ENCODE data around the gene KPNB1.
"Not testable (repeated sequence)": the region's sequence is repeated elsewhere in the genome, so short reads cannot be mapped to it uniquely, and the experiment has no call there.

Gene KPNB1

DNA sequence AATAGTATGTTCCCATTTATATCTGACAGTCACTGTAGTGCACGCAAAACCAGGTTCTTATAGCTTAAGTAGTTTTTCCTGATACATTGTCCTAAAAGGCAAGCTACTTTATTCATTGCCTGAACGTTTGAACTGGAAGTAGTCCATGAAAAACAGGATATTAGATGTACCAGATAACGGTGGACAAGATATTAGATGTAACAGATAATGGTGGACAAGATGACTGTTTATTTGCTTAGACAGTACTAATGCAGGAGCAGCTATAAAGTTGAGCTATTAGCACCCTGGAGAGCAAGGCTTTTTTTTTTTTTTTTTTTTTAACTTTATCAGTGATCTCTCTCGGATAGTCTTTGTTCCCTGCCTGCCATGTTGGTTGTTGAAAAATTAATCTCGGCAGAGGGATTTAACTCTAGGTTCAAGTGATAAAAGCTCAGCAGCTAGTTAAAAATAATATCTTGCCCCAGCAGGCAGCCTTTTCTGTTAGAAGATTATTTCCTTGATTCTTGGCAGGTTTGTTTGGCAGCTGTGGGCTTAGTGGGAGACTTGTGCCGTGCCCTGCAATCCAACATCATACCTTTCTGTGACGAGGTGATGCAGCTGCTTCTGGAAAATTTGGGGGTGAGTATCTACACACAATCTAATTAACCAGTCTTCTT, 26.9 kb downstream of the KPNB1 start:
- no peak for DNase-seq (ENCODE audit: low read depth in 1 of 2, low spot score in 1 of 2)

DNA sequence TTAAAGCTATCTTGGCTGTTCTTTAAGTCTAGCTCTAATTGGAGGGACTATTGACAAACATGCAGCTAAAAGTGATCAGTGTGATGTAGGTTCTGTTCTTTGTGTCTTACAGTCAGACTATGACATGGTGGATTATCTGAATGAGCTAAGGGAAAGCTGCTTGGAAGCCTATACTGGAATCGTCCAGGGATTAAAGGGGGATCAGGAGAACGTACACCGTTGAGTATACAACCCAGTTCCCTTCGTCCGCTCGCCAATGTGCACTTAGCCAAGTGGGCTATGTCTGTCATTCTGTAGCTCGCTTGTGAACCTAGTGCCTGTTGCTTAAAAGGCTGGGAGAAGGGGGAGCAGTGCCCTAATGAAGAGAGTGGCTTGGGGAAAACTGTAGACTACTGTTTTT, 28.5 kb downstream of the KPNB1 start:
- DNase-seq (ENCODE audit: low read depth in 1 of 2, low spot score in 1 of 2) = no peak

DNA sequence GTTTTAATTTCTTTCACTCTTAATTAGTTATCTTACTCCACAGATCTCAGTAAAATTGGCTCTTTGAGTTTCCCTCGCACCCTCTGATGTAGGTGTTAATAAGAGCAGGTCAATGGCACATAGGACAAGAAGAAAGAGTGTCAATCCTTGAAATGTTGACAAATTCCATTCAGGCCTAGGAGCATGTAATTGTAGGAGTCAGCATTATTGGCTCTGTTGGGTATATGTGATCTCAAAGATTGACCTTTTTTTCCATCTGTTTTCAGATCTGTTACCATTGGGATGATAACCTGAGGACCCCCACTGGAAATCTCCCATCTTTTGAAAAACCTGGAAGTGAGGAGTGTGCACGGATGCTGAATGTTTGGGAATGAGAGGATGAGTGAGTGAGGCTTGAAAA, 32.4 kb downstream of the KPNB1 start:
- DNase-seq (ENCODE audit: low read depth in 1 of 2, low spot score in 1 of 2) = no peak

DNA sequence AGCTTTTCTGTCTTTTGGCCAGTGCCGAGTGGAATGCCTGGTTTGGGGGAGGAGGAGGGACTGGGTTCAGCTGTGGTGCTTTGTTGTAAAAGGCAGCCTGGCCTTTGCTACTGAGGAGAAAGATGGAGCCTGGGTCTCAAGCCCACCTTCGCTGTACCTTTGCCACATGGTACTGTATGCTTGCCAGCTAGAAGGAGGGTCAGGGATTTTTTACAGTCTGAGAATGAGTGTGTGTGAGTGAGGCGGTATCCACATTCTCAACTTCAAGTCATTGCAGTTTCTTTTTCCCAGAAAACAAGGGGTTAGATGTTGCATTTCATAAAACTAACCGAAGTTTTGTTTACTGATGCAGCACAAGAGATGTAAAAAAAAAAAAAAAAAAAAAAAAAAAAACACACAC, 33.0 kb downstream of the KPNB1 start:
- DNase-seq (ENCODE audit: low read depth in 1 of 2, low spot score in 1 of 2) = not testable (repeated sequence)

DNA sequence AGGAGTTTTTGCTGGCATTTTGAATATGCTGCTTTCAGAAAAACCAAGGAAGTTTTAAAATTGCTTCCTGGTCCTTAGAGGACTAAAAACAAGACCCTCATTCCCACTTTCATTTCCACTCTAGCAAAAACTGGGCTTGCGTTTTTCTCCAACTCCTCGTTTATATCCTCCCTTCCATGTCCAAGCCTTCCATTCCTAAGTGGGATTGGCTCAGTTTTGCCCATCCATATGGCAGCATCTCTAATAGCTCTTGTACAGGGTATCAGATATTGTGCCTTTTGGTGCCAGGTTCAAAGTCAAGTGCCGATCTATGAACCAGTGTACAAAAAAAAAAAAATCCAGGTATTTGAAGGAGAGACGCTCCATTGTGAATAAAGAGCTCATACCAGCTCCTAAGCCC, 34.3 kb downstream of the KPNB1 start:
- DNase-seq (ENCODE audit: low read depth in 1 of 2, low spot score in 1 of 2) = no peak

DNA sequence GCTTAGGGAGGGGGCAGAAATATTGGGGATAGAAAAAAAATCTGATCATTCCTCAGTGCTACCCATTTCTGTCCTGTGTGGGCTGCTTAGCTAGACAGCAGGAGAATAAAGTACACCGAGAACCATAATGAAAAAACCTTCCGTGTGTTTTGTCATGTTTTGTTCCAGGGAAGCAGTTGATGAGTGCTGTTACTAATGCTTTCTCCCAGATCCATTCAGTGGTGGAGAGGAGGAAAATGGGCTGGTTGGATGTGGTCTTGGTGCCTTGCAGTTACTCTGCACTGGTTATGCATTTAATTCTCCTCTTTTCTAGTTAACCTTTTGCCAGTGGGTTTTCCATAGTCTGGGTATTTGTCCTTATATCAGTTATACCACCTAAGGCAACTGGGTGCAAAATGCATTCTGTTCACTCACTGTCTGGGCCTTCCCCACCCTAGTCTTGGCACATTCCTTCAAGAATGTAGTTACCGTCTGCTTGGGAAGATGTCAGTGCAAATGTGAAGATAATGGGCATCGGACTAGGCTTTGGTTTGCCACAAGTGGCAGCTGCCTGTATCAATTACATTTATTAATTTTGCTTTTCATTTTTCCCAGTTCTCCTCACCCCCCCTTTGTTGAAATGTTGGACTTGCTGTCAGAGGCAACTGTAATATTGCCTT, 34.9 kb downstream of the KPNB1 start:
- DNase-seq (ENCODE audit: low read depth in 1 of 2, low spot score in 1 of 2) = no peak

DNA sequence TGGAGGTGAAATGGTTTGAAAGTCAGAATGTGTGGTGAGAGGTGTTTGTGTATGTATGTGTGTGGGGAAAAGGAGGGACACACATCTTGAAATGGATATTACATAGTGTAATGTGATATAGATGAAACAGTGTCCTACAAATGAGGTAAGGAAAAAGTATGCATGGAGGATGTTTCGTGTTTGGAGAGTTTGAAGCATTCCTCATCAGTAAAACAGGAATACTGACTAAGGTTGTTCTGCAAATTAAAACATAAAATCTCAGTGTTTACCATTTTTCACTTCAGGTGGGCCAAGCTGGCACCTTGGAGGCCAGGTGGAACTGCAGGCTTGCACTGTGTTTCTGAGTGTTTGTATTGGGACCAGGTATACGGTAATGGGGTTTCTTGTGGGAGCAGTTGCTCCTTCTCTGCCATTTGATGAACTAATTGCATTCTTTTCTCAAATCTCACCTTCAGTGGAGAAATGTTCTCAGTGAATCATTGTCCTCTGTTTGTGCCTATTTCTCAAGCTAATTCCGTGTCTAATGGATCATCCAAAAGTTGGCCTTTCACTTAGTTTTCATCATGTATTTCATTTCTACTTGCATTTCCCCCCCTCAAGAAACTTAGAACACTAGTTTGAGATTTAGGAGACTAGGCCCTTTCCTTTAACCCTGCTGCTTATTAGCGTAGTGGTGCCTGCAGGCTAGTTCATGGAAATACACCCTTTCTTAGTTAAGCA, 36.0 kb downstream of the KPNB1 start:
- no peak for DNase-seq (ENCODE audit: low read depth in 1 of 2, low spot score in 1 of 2)

DNA sequence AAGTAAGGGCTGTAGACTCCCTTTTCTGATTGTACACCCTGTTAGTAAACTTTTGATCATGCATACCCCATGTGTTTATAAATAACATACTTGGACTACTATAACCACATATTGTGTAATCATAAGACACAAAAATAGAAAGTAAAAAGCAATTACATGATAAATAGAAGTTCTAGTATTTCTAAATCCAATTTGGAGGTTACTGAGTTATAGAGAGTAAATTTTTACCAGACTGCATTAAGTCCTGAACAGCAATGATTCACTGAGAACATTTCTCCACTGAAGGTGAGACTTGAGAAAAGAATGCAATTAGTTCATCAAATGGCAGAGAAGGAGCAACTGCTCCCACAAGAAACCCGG, 36.5 kb downstream of the KPNB1 start:
- no peak for DNase-seq (ENCODE audit: low read depth in 1 of 2, low spot score in 1 of 2)

DNA sequence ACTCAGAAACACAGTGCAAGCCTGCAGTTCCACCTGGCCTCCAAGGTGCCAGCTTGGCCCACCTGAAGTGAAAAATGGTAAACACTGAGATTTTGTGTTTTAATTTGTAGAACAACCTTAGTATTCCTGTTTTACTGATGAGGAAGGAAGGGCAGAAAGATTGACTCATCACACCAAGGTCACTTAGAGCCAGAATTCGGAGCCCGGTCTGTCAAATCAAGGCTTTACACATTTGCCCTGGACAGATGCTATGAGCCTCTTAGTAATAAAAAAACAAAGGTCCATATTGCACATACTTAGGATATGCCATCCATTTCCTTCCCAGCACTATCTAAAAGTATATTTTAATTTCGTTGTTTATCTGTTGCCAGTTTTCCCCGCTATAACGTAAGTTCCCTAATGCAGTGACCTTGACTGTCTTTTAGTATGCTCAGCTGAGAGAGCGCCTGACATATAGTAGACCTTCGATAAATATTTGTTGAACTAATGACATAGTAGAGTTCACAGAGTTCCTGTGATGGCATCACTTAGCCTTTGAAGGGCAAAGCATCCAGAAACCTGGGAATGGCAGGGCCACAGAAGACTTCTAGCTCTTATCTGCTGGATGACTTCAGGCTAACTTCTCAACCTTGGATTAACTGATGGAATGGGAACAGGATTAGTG, 37.1 kb downstream of the KPNB1 start:
- DNase-seq (ENCODE audit: low read depth in 1 of 2, low spot score in 1 of 2) = no peak

DNA sequence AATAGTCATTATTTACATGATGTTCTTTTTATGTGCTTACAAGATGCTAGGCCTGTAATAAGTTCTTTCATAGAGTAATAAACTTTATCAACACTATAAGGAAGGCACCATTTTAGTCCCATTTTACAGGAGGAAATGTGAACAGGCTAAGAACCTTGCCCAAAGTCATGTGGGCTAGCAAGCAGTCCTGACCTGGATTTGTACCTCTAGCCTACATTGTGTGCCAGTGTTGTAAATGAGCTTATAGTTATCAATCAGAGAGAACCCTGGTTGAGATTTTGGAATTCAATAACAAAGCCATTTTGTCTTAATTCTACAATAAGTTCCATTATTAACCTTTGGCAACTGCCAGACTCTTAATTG, 37.6 kb downstream of the KPNB1 start:
- DNase-seq (ENCODE audit: low read depth in 1 of 2, low spot score in 1 of 2) = no peak

DNA sequence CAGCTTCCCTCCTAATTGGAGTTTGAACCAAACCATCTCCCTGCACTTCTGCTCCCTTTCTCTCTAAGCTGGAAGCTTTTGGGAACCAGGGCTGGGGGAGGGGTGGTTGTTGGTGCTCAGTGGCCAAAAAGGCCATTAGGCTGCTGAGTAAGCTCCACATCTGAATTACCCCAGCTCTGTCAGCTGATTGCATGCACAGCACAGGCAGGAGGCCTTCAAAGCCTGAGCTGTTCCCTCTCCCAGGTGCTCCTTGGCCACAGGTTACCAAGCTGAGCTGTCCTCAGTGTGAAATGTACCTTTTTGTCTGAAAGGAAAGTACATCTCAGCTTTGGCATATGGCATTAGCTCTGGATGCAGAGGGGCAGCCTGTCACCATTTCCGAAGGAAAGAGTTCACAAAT, 38.0 kb downstream of the KPNB1 start:
- no peak for DNase-seq (ENCODE audit: low read depth in 1 of 2, low spot score in 1 of 2)

DNA sequence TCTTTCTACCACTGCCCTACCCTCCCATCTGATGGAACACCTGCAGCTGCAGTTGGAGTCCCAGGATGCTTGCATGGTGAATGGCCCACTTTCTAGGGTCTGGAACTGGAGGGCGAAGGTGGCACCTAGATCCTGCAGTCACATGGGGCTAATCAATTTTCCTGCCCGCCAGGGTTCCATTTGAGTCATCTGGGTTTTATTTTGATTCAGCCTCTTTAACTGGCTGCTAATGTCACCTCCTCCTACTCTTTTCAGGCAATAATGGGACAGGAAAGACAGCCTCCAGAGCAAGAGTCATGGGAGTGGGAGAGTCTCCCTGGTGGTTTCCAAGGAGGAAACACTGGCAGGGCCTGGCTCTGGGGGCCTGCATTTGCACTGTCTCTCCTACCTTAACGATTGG, 40.4 kb downstream of the KPNB1 start:
- DNase-seq (ENCODE audit: low read depth in 1 of 2, low spot score in 1 of 2) = no peak

DNA sequence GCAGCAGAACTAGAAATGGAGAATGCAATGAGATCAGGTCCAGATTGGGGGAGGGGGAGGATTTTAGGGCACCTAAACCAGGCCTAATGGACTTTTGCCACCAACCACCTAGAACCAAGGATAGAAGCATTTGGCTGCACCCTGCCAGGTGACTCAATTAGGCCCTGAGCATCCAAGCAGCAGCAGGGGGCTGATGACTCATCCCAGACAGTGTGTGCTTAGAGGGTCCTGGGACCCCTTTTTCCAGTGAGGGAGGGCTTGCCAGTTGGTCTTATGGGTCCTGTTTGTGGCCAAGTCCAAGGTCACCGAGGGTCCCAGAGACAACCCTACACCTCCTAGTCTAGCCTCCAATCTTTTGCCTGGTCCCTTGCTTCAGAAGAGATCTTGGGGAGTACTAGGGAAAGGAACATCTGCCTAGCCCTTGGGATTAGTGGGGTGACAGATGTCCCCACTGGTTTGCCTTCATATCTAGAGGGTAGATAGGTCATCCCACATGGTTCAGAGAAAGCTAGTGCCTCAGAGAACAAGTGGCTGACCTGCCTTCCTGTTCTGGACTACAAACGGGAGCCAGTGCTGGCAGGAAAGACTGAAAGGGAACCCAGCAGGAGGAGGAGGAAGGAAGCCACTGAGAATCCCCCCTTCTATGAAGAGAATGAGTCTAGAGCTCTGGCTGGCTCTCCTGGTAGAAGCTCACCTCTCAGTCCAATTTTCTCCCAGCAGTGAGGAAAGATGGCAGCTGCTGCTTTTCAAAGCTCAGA, 42.6 kb downstream of the KPNB1 start:
- DNase-seq (ENCODE audit: low read depth in 1 of 2, low spot score in 1 of 2) = no peak

DNA sequence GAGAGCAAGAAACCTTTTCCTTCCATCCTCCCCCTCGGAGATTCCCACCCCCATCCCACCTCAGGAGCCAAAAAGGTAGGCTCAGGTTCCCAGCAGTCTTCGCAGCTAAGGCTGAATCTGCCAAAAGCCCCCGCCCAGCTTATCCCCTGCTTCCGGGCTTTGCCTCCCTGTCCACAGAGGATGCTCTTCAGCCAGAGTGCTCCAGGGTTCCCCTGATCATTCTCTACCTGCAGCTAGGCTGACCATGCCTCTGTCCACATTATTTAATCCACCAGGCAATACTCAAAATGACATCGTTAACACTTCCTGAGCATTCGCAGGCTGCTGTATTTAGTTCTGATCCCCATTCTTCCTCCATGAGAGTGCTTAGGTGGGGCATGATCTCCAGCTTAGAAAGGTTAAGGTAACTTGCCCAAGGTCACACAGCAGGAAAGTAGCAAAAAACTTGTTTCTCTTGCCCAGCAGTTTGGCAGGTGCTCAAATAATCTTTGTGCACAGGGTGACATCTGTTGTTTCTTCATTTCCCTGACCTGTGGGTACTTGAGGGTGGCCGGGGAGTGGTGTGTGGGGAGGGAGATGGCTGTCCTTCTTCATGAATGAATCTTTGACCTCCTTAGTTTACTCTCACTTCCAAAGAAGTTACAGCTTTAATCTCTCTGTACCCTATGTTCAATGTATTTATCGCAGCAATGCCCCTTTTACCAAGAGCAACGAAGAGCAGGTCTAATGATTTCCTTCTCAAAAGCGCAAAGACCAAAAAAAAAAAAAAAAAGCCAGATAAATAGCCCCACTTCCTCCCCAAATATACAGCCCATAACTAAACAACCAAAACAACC, 43.4 kb downstream of the KPNB1 start:
- no peak for DNase-seq (ENCODE audit: low read depth in 1 of 2, low spot score in 1 of 2)

DNA sequence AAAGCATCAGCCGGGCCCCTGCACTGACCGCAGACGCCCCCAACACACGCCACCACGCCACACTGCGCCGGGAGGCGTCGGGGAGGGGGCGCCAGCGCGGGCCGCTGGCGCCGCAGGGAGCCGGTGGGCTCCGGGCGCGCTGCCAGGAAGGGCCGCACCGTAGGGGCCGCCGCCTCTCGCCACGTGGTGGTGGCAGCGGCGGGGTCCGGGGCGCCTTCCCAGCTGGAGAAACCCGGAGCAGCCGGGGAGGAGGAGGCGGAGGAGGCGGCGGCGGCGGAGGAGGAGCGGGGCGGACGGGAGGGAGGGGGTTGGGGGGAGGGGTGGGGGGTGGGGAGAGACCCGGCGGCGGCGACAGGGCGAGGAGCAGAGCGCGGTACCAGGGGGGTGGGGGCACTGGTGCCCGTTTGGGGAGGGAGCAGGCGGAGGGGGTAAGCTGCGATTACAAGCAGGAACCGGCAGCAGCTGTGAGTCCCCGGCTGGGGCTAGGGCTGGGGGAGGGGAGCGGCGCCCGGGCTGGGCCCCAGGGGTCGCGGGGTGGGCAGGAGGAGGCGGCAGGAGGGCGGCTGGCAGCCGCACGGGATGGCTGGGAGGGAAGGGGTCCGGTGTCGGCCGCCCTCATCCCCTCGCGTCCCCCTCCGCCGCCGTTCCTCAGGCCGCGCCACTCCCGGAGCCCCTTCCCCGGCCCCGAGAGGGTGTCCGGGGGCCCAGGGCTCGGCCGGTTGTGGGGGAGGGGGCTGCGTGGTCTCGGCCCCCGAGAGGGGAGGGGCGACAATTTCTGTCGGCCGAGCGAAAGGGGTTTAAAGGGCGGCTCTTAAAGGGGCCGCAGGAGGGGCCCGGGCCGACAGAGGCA, 44.2 kb downstream of the KPNB1 start, which contains the start of gene TBKBP1:
Gene TBKBP1, plus strand, starts transcription at position 431 of the 850 bp plus-strand sequence. CDS start 1,952 bp downstream, outside the sequence.
- peak in 1 of 2 donors; percentile 35 for DNase-seq (ENCODE audit: low read depth in 1 of 2, low spot score in 1 of 2)

DNA sequence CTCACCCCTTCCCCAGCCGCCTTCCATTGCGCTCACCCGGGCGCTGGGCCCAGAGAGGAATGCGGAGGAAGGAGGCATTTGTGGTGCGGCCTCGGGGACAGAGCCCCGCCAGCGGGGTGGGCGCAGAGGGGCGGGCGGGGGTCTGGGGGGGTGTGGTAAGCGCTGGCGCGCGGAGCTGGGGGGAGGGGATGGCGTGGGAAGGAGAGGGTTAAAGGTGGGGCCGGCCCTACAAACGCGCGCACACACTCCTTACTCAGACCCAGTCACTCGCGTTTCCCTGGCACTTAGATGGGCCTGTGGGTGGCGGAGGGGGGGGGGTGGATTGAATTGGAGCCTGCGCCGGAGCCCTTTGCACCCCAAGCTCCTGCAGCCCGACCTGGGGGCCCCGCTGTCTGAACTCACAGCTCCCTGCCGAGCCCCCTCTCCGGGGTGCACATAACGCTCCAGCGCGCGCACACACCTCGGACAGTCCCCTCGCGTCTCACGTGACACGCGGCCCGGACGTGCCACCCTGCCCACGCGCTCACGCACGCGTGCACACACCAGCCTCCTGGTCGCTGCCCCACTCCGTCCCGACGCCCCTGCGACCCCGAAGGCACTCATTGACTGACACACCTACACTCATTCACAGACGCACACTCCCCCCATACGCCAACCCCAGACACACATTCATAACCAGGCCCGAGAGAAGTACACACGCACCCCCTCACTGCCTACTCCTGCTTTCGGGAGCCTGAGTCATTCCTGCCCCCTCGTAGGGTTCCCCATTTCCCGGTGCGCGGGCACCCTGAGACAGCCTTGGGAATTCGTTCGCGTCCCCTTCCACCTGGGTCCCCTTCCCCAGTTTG, 45.1 kb downstream of the KPNB1 start:
- peak; percentile 40 to 42 for DNase-seq (ENCODE audit: low read depth in 1 of 2, low spot score in 1 of 2)

DNA sequence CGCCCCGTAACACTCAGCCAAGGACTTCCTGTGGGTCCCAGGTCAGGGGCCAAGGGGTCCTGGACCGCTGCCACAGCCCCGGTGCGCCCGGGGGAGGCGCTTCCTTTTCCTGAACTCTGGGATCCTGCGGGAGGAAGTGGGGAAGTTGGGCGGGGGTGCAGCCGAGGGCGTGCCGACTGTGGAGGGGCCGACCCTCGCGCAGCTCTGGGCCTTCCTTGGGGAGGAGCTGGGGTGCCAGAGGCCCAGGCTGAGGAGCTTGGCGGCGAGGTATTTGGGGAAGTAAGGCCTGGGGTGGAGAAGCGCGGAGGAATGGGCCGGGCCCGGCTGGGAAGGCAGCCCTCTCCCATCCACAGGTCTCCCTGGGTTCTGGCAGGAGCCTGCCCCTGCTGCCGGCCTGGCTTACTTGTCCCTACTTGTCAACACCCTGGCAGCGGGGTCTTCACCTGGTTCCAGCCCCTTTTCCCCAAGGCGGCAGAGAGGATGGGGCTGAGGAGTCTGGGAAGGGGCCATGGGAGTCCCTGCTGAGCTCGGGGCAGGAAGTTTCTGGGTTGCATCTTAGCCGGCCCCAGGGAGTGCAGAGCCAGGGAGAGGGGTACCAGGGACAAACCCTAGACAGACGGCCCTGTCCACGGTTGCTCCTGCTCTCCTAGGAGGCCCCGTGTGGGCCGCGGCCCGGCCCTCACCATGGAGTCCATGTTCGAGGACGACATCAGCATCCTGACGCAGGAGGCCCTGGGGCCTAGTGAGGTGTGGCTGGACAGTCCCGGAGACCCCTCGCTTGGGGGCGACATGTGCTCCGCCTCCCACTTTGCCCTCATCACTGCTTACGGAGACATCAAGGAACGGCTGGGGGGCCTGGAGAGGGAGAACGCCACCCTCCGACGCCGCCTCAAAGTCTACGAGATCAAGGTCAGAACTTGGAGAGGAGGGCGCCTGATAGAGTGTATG, 46.0 kb downstream of the KPNB1 start:
- no peak for DNase-seq (ENCODE audit: low read depth in 1 of 2, low spot score in 1 of 2)

All from activated CD4-positive, alpha-beta T cell treated with anti-CD3 and anti-CD28 coated beads, Interleukin-2, amount 50 U/mL, for 24 hours (primary cell).